ENCODE results near the gene AQP2.

DNA sequence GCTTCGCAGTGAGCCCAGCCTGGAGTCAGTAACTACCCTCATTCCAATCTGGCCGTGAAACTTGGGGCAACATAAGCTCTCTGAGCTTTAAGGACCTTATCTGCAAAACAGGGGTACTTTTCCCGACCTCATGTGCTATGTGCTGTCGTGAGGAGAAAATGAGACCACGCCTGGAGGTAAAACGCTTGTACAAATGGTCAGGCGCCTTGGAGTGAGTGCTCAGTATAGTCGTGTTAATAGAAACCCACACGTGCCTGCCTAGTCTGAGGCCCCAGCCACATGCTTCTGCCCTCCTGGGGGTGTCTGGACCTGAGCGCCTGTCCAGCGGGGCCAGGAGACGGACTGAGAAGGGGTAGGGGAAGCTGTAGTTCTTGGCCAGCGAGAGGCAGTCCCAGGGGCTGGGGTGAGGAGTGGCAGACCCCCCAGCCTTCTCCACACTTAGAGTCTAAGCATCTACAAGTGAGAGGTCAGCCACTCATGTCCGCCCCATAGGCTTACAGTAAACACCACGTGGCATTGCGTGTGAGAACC is 16.0 kb downstream of the AQP2 start:
- TF ChIP-seq GATA2 (IDR thresholded peaks at IDR 0.05; ENCODE audit: low read depth, low read length), result no peak
- no peak for TF ChIP-seq GATA3 (IDR thresholded peaks at IDR 0.05; ENCODE audit: low read depth, low read length)
